ENCODE results near the gene DNAL1. TPM values are rescaled to one million over a fixed set of nuclear protein-coding genes. Genes with fewer than 3 reads are reported as not detected.
"Not testable (repeated sequence)": the region's sequence is repeated elsewhere in the genome, so short reads cannot be mapped to it uniquely, and the experiment has no call there.

DNAL1 gene
- polyA plus RNA-seq, 2 donors, result 1.7 to 2.5 TPM

- not testable (repeated sequence) for H3K27ac ChIP-seq (ENCODE audit: low read depth in 2 of 2, low read length in 1 of 2); H3K9me3 ChIP-seq (ENCODE audit: control insufficient read depth in 2 of 2, insufficient read depth in 1 of 2, low read depth in 1 of 2, low read length in 1 of 2); H3K36me3 ChIP-seq (ENCODE audit: control insufficient read depth in 2 of 2, insufficient read depth in 2 of 2, low read length in 1 of 2); H3K27me3 ChIP-seq (ENCODE audit: control insufficient read depth in 1 of 2, insufficient read depth in 2 of 2, low read length in 2 of 2); H3K4me3 ChIP-seq (ENCODE audit: low read depth in 1 of 2, low read length in 2 of 2); H3K4me1 ChIP-seq (ENCODE audit: control insufficient read depth in 2 of 2, insufficient read depth in 2 of 2, low read length in 1 of 2)
- 78% methylated on average over 10 of the region's 10 CpGs for WGBS, 2 donors
Measured at GRCh38 chr14:73636355-73636754, 8.4 kb upstream of the DNAL1 start.

GRCh38 chr14:73637830-73638229 lies 7.0 kb upstream of the DNAL1 start:
- Histone ChIP-seq H3K36me3 (ENCODE audit: control insufficient read depth in 2 of 2, insufficient read depth in 2 of 2, low read length in 1 of 2) (no peaks in the 10 kb centered on the region), H3K9me3 (ENCODE audit: control insufficient read depth in 2 of 2, insufficient read depth in 1 of 2, low read depth in 1 of 2, low read length in 1 of 2) (no peaks in the 10 kb centered on the region), H3K4me3 (ENCODE audit: low read depth in 1 of 2, low read length in 2 of 2) (no peak overlapping the region), H3K4me1 (ENCODE audit: control insufficient read depth in 2 of 2, insufficient read depth in 2 of 2, low read length in 1 of 2) (no peaks in the 10 kb centered on the region), H3K27ac (ENCODE audit: low read depth in 2 of 2, low read length in 1 of 2) (no peak overlapping the region), H3K27me3 (ENCODE audit: control insufficient read depth in 1 of 2, insufficient read depth in 2 of 2, low read length in 2 of 2) (no peaks in the 10 kb centered on the region)
- 81 to 86% methylated on average over 5 of the region's 5 CpGs for WGBS, 2 donors

- Histone ChIP-seq H3K27ac (ENCODE audit: low read depth in 2 of 2, low read length in 1 of 2) (no peak overlapping the region), H3K4me1 (ENCODE audit: control insufficient read depth in 2 of 2, insufficient read depth in 2 of 2, low read length in 1 of 2) (no peaks in the 10 kb centered on the region), H3K9me3 (ENCODE audit: control insufficient read depth in 2 of 2, insufficient read depth in 1 of 2, low read depth in 1 of 2, low read length in 1 of 2) (no peaks in the 10 kb centered on the region), H3K36me3 (ENCODE audit: control insufficient read depth in 2 of 2, insufficient read depth in 2 of 2, low read length in 1 of 2) (no peaks in the 10 kb centered on the region), H3K4me3 (ENCODE audit: low read depth in 1 of 2, low read length in 2 of 2) (no peak overlapping the region), H3K27me3 (ENCODE audit: control insufficient read depth in 1 of 2, insufficient read depth in 2 of 2, low read length in 2 of 2) (no peaks in the 10 kb centered on the region)
- WGBS, 2 donors, result 89 to 98% methylated on average over 5 of the region's 5 CpGs
Measured at GRCh38 chr14:73640796-73641365, 3.9 kb upstream of the DNAL1 start.

- WGBS, 2 donors, result 5 to 8% methylated on average over 7 of the region's 7 CpGs
Measured at GRCh38 chr14:73645248-73645610, 443 bp downstream of the DNAL1 start.

GRCh38 chr14:73651005-73651404 lies 6.2 kb downstream of the DNAL1 start:
- no peaks in the 10 kb centered on the region for H3K27me3 ChIP-seq (ENCODE audit: control insufficient read depth in 1 of 2, insufficient read depth in 2 of 2, low read length in 2 of 2)
- H3K4me1 ChIP-seq (ENCODE audit: control insufficient read depth in 2 of 2, insufficient read depth in 2 of 2, low read length in 1 of 2), result no peaks in the 10 kb centered on the region
- H3K27ac ChIP-seq (ENCODE audit: low read depth in 2 of 2, low read length in 1 of 2), result no peak overlapping the region
- H3K9me3 ChIP-seq (ENCODE audit: control insufficient read depth in 2 of 2, insufficient read depth in 1 of 2, low read depth in 1 of 2, low read length in 1 of 2), result no peaks in the 10 kb centered on the region
- H3K4me3 ChIP-seq (ENCODE audit: low read depth in 1 of 2, low read length in 2 of 2), result no peak overlapping the region
- H3K36me3 ChIP-seq (ENCODE audit: control insufficient read depth in 2 of 2, insufficient read depth in 2 of 2, low read length in 1 of 2), result no peaks in the 10 kb centered on the region

More at GRCh38 chr14:73645248-73645610, 443 bp downstream of the DNAL1 start:
- Histone ChIP-seq H3K27ac (ENCODE audit: low read depth in 2 of 2, low read length in 1 of 2) (peak overlapping the region in 1 of 2 donors; percentile 81), H3K4me1 (ENCODE audit: control insufficient read depth in 2 of 2, insufficient read depth in 2 of 2, low read length in 1 of 2) (no peaks in the 10 kb centered on the region), H3K27me3 (ENCODE audit: control insufficient read depth in 1 of 2, insufficient read depth in 2 of 2, low read length in 2 of 2) (no peaks in the 10 kb centered on the region), H3K36me3 (ENCODE audit: control insufficient read depth in 2 of 2, insufficient read depth in 2 of 2, low read length in 1 of 2) (no peaks in the 10 kb centered on the region), H3K9me3 (ENCODE audit: control insufficient read depth in 2 of 2, insufficient read depth in 1 of 2, low read depth in 1 of 2, low read length in 1 of 2) (no peaks in the 10 kb centered on the region), H3K4me3 (ENCODE audit: low read depth in 1 of 2, low read length in 2 of 2) (peak overlapping the region; percentile 72 to 94)

GRCh38 chr14:73655851-73656250 lies 11.1 kb downstream of the DNAL1 start:
- no peaks in the 10 kb centered on the region for H3K4me1 ChIP-seq (ENCODE audit: control insufficient read depth in 2 of 2, insufficient read depth in 2 of 2, low read length in 1 of 2)
- H3K27me3 ChIP-seq (ENCODE audit: control insufficient read depth in 1 of 2, insufficient read depth in 2 of 2, low read length in 2 of 2), result no peaks in the 10 kb centered on the region
- no peak overlapping the region for H3K4me3 ChIP-seq (ENCODE audit: low read depth in 1 of 2, low read length in 2 of 2)
- 94 to 96% methylated on average over 1 of the region's 1 CpG for WGBS, 2 donors
- H3K27ac ChIP-seq (ENCODE audit: low read depth in 2 of 2, low read length in 1 of 2), result no peak overlapping the region
- H3K9me3 ChIP-seq (ENCODE audit: control insufficient read depth in 2 of 2, insufficient read depth in 1 of 2, low read depth in 1 of 2, low read length in 1 of 2), result no peaks in the 10 kb centered on the region
- peaks cover 0 to 3% of the 10 kb centered on the region in 2 donors for H3K36me3 ChIP-seq (ENCODE audit: control insufficient read depth in 2 of 2, insufficient read depth in 2 of 2, low read length in 1 of 2)

- H3K9me3 ChIP-seq (ENCODE audit: control insufficient read depth in 2 of 2, insufficient read depth in 1 of 2, low read depth in 1 of 2, low read length in 1 of 2); H3K4me1 ChIP-seq (ENCODE audit: control insufficient read depth in 2 of 2, insufficient read depth in 2 of 2, low read length in 1 of 2); H3K36me3 ChIP-seq (ENCODE audit: control insufficient read depth in 2 of 2, insufficient read depth in 2 of 2, low read length in 1 of 2); H3K4me3 ChIP-seq (ENCODE audit: low read depth in 1 of 2, low read length in 2 of 2); H3K27me3 ChIP-seq (ENCODE audit: control insufficient read depth in 1 of 2, insufficient read depth in 2 of 2, low read length in 2 of 2); H3K27ac ChIP-seq (ENCODE audit: low read depth in 2 of 2, low read length in 1 of 2): not testable (repeated sequence)
- 95 to 96% methylated on average over 11 of the region's 11 CpGs for WGBS, 2 donors
Measured at GRCh38 chr14:73659202-73659601, 14.4 kb downstream of the DNAL1 start.

GRCh38 chr14:73660511-73660910 lies 15.7 kb downstream of the DNAL1 start:
- Histone ChIP-seq H3K4me3 (ENCODE audit: low read depth in 1 of 2, low read length in 2 of 2) (no peak overlapping the region), H3K9me3 (ENCODE audit: control insufficient read depth in 2 of 2, insufficient read depth in 1 of 2, low read depth in 1 of 2, low read length in 1 of 2) (no peaks in the 10 kb centered on the region), H3K36me3 (ENCODE audit: control insufficient read depth in 2 of 2, insufficient read depth in 2 of 2, low read length in 1 of 2) (peaks cover 0 to 3% of the 10 kb centered on the region in 2 donors), H3K27ac (ENCODE audit: low read depth in 2 of 2, low read length in 1 of 2) (no peak overlapping the region), H3K27me3 (ENCODE audit: control insufficient read depth in 1 of 2, insufficient read depth in 2 of 2, low read length in 2 of 2) (no peaks in the 10 kb centered on the region), H3K4me1 (ENCODE audit: control insufficient read depth in 2 of 2, insufficient read depth in 2 of 2, low read length in 1 of 2) (no peaks in the 10 kb centered on the region)
- WGBS, 2 donors, result 77 to 87% methylated on average over 2 of the region's 2 CpGs

- no peak overlapping the region for H3K4me3 ChIP-seq (ENCODE audit: low read depth in 1 of 2, low read length in 2 of 2)
- H3K27ac ChIP-seq (ENCODE audit: low read depth in 2 of 2, low read length in 1 of 2), result no peak overlapping the region
- H3K36me3 ChIP-seq (ENCODE audit: control insufficient read depth in 2 of 2, insufficient read depth in 2 of 2, low read length in 1 of 2), result peaks cover 0 to 3% of the 10 kb centered on the region in 2 donors
- H3K9me3 ChIP-seq (ENCODE audit: control insufficient read depth in 2 of 2, insufficient read depth in 1 of 2, low read depth in 1 of 2, low read length in 1 of 2), result no peaks in the 10 kb centered on the region
- 79 to 80% methylated on average over 2 of the region's 2 CpGs for WGBS, 2 donors
- H3K27me3 ChIP-seq (ENCODE audit: control insufficient read depth in 1 of 2, insufficient read depth in 2 of 2, low read length in 2 of 2), result no peaks in the 10 kb centered on the region
- no peaks in the 10 kb centered on the region for H3K4me1 ChIP-seq (ENCODE audit: control insufficient read depth in 2 of 2, insufficient read depth in 2 of 2, low read length in 1 of 2)
Measured at GRCh38 chr14:73661872-73662271, 17.1 kb downstream of the DNAL1 start.

- no peak overlapping the region for H3K27ac ChIP-seq (ENCODE audit: low read depth in 2 of 2, low read length in 1 of 2)
- H3K36me3 ChIP-seq (ENCODE audit: control insufficient read depth in 2 of 2, insufficient read depth in 2 of 2, low read length in 1 of 2), result peaks cover 0 to 3% of the 10 kb centered on the region in 2 donors
- no peaks in the 10 kb centered on the region for H3K27me3 ChIP-seq (ENCODE audit: control insufficient read depth in 1 of 2, insufficient read depth in 2 of 2, low read length in 2 of 2)
- no peaks in the 10 kb centered on the region for H3K9me3 ChIP-seq (ENCODE audit: control insufficient read depth in 2 of 2, insufficient read depth in 1 of 2, low read depth in 1 of 2, low read length in 1 of 2)
- no peaks in the 10 kb centered on the region for H3K4me1 ChIP-seq (ENCODE audit: control insufficient read depth in 2 of 2, insufficient read depth in 2 of 2, low read length in 1 of 2)
- H3K4me3 ChIP-seq (ENCODE audit: low read depth in 1 of 2, low read length in 2 of 2), result no peak overlapping the region
- WGBS, 2 donors, result 46 to 52% methylated on average over 1 of the region's 1 CpG
Measured at GRCh38 chr14:73662487-73662943, 17.7 kb downstream of the DNAL1 start.

Data from esophagus (tissue), 2 donors.